Colonic mucosa (tissue), 4 donors: ENCODE data around the gene GRK5. TPM values are rescaled to one million over a fixed set of nuclear protein-coding genes. Genes with fewer than 3 reads are reported as not detected.

ENCODE experiments used
- DNase-seq: peaks from one replicate; pipeline ENCODE4 v3.0.0-alpha.2; 2020
- H3K27ac ChIP-seq: fragments of 200-600 bp; one replicate; pipeline ENCODE4 v1.8.0; 2021
- H3K27me3 ChIP-seq: fragments of 200-600 bp; one replicate; pipeline ENCODE4 v1.8.0; 2021
- H3K36me3 ChIP-seq: fragments of 200-600 bp; one replicate; pipeline ENCODE4 v1.8.0; 2021
- H3K4me1 ChIP-seq: fragments of 200-600 bp; one replicate; pipeline ENCODE4 v1.8.0; 2021; ENCODE audit warnings: mild to moderate bottlenecking
- H3K4me3 ChIP-seq: fragments of 200-600 bp; one replicate; pipeline ENCODE4 v1.8.0; 2021
- H3K9ac ChIP-seq, 2 donors: one replicate each; pipeline ENCODE4 v1.7.0; 2013; ENCODE audit warnings: control low read depth in 2 of 2, low read depth in 2 of 2, low read length in 2 of 2
- H3K9me3 ChIP-seq: fragments of 200-600 bp; one replicate; pipeline ENCODE4 v1.8.0; 2021
- intact Hi-C: fragments of 100-400 bp; cut with DNase I; formaldehyde crosslinking; loops from one replicate; pipeline ENCODE4 v1.14.1; 2022
- total RNA-seq, 2 donors: library from RNA; stranded (reverse); fragmentation: NEBNext Ultra II Directional in 1 of 2; extraction: Animal tissue kit (Norgen Biotek cat#: 25700) in 1 of 2; gene quantifications; one replicate each; pipeline ENCODE4 v1.2.1, GENCODE V29; 2021
- TF ChIP-seq, protein P1 (sequence below): fragments of 200-600 bp; IDR thresholded peaks from one replicate; pipeline ENCODE4 v1.8.0; 2022; ENCODE audit warnings: antibody characterized with exemption, mild to moderate bottlenecking
- donor health status: healthy.
- donor health status: DM: no; HTN: no; CAD: no.
- donor health status: DM: no; HTN: no; CAD: no.

GRK5 gene
- total RNA-seq, 2 donors from 2014 or later = 4.6 to 12.7 TPM

DNA sequence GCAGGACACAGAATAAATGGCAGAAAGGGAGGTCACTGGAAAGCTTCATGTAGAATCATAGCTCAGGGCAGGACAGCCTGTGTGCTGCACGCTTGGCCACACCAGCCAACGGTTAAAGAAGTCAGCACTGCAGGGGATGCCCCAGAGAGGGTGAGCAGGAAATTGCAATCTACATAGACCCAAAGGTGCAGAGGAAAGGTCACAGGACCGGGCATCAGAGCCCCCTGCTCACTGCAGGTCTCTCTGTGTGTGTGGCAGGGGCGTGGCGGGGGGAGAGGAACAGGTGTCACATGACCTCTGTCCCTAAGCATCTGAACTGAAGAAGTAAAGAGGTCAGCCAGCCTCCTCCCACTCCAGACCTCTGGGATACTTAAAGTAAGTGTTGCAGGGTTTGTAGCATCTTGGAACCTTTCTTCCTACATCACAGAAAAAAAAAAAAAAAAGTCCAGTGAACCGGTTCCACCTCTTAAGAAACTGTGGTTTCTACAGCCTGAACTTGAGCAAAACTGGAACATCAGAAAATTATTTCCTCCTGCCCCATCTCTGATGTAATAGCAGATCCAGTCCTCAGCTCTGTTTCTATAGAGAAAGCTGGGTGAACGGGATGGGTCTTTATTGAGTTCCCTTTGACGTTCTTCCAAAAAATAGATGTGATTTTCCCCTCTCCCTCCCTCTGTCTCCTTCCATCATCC, 270.9 kb downstream of the GRK5 start:
- H3K36me3 ChIP-seq = no peaks in the 10 kb centered on the region
- H3K9me3 ChIP-seq = no peaks in the 10 kb centered on the region
- no peak for DNase-seq
- TF ChIP-seq, protein P1, sequence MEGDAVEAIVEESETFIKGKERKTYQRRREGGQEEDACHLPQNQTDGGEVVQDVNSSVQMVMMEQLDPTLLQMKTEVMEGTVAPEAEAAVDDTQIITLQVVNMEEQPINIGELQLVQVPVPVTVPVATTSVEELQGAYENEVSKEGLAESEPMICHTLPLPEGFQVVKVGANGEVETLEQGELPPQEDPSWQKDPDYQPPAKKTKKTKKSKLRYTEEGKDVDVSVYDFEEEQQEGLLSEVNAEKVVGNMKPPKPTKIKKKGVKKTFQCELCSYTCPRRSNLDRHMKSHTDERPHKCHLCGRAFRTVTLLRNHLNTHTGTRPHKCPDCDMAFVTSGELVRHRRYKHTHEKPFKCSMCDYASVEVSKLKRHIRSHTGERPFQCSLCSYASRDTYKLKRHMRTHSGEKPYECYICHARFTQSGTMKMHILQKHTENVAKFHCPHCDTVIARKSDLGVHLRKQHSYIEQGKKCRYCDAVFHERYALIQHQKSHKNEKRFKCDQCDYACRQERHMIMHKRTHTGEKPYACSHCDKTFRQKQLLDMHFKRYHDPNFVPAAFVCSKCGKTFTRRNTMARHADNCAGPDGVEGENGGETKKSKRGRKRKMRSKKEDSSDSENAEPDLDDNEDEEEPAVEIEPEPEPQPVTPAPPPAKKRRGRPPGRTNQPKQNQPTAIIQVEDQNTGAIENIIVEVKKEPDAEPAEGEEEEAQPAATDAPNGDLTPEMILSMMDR = no peak
- H3K27me3 ChIP-seq = no peaks in the 10 kb centered on the region
- H3K4me3 ChIP-seq = no peak overlapping the region
- no peak overlapping the region for H3K9ac ChIP-seq
- intact Hi-C loops = no loop called here
- H3K27ac ChIP-seq = no peak overlapping the region
- H3K4me1 ChIP-seq = no peaks in the 10 kb centered on the region

- Histone ChIP-seq H3K4me1 (no peaks in the 10 kb centered on the region), H3K27me3 (no peaks in the 10 kb centered on the region), H3K36me3 (no peaks in the 10 kb centered on the region), H3K27ac (no peak overlapping the region), H3K9me3 (no peaks in the 10 kb centered on the region), H3K9ac (no peak overlapping the region), H3K4me3 (no peak overlapping the region)
- intact Hi-C loops = no loop called here
- TF ChIP-seq, protein P1 = no peak
- no peak for DNase-seq
Measured at GRCh38 chr10:119478811-119479341, 271.5 kb downstream of the GRK5 start.

DNA sequence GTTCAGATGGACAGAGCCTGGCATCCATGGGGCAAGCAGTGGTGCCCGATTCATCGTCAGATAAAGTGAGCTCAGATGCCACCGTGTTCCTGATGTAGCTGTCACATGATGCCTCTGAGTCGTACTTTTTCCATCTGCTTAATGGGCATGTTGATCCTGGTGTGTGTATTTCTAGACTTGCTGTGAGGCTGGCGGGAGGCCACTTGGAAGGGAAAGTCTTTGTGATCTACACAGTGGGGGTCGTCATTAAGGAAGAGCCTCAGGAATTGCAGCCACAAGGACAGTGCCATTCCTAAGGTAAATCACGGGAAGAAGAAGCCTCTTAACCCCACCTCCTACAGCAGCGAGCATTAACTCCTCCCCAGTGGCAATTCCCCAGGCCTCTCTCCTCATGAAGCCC, 272.2 kb downstream of the GRK5 start:
- no peaks in the 10 kb centered on the region for H3K36me3 ChIP-seq
- intact Hi-C loops = no loop called here
- no peaks in the 10 kb centered on the region for H3K9me3 ChIP-seq
- DNase-seq = no peak
- no peak overlapping the region for H3K9ac ChIP-seq
- H3K4me1 ChIP-seq = no peaks in the 10 kb centered on the region
- H3K4me3 ChIP-seq = no peak overlapping the region
- H3K27me3 ChIP-seq = no peaks in the 10 kb centered on the region
- TF ChIP-seq, protein P1 = no peak
- H3K27ac ChIP-seq = no peak overlapping the region

- Histone ChIP-seq H3K36me3 (no peaks in the 10 kb centered on the region), H3K27ac (no peak overlapping the region), H3K27me3 (no peaks in the 10 kb centered on the region), H3K4me1 (no peaks in the 10 kb centered on the region), H3K4me3 (no peak overlapping the region), H3K9ac (no peak overlapping the region), H3K9me3 (no peaks in the 10 kb centered on the region)
- TF ChIP-seq, protein P1 = no peak
- intact Hi-C loops = no loop called here
- DNase-seq = no peak
Measured at GRCh38 chr10:119480667-119481066, 273.3 kb downstream of the GRK5 start.

GRCh38 chr10:119481781-119482426, 274.5 kb downstream of the GRK5 start:
- Histone ChIP-seq H3K27ac (no peak overlapping the region), H3K27me3 (no peaks in the 10 kb centered on the region), H3K9ac (no peak overlapping the region), H3K4me1 (no peaks in the 10 kb centered on the region), H3K4me3 (no peak overlapping the region), H3K36me3 (no peaks in the 10 kb centered on the region), H3K9me3 (no peaks in the 10 kb centered on the region)
- no peak for DNase-seq
- TF ChIP-seq, protein P1 = no peak
- intact Hi-C loops = no loop called here
